CD4-positive, alpha-beta T cell treated with Interleukin-10 for 1 hour (primary cell): ENCODE results near the gene CFAP20.

Source experiments
- DNase-seq: peaks from one replicate; pipeline ENCODE4 v3.0.0-alpha.2; 2020

Gene CFAP20

GRCh38 chr16:58123896-58124600 lies 5.1 kb downstream of the CFAP20 start:
- no peak for DNase-seq

- no peak for DNase-seq
Measured at GRCh38 chr16:58121132-58121531, 8.0 kb downstream of the CFAP20 start.

- DNase-seq = no peak
Measured at GRCh38 chr16:58120234-58120633, 8.9 kb downstream of the CFAP20 start.

- DNase-seq = no peak
Measured at GRCh38 chr16:58119509-58119845, 9.7 kb downstream of the CFAP20 start.

- DNase-seq = no peak
Measured at GRCh38 chr16:58118801-58119508, 10.2 kb downstream of the CFAP20 start.

GRCh38 chr16:58116529-58116928 lies 12.7 kb downstream of the CFAP20 start:
- DNase-seq = no peak

GRCh38 chr16:58116081-58116480 lies 13.1 kb downstream of the CFAP20 start:
- no peak for DNase-seq

GRCh38 chr16:58114827-58115825 lies 14.1 kb downstream of the CFAP20 start:
- DNase-seq = no peak

- no peak for DNase-seq
Measured at GRCh38 chr16:58111302-58111627, 17.9 kb downstream of the CFAP20 start.

- DNase-seq = no peak
Measured at GRCh38 chr16:58110571-58111301, 18.4 kb downstream of the CFAP20 start.

- no peak for DNase-seq
Measured at GRCh38 chr16:58109881-58110280, 19.3 kb downstream of the CFAP20 start.

GRCh38 chr16:58109330-58109729 lies 19.9 kb downstream of the CFAP20 start:
- no peak for DNase-seq

GRCh38 chr16:58107709-58108108 lies 21.5 kb downstream of the CFAP20 start:
- DNase-seq = no peak

GRCh38 chr16:58107228-58107627 lies 22.0 kb downstream of the CFAP20 start:
- DNase-seq = no peak

- DNase-seq = no peak
Measured at GRCh38 chr16:58105631-58106030, 23.6 kb downstream of the CFAP20 start.

- no peak for DNase-seq
Measured at GRCh38 chr16:58102665-58103392, 26.4 kb downstream of the CFAP20 start.

- no peak for DNase-seq
Measured at GRCh38 chr16:58099956-58100300, 29.3 kb downstream of the CFAP20 start.

- DNase-seq = no peak
Measured at GRCh38 chr16:58099097-58099955, 29.9 kb downstream of the CFAP20 start.

- no peak for DNase-seq
Measured at GRCh38 chr16:58098207-58099096, 30.7 kb downstream of the CFAP20 start.

GRCh38 chr16:58096249-58096648 lies 32.9 kb downstream of the CFAP20 start:
- DNase-seq = no peak
